ENCODE data around the gene SUOX.
A peak's percentile ranks its signal among the peaks of the same experiment; 100 is the strongest.
"Not testable (repeated sequence)": the region's sequence is repeated elsewhere in the genome, so short reads cannot be mapped to it uniquely, and the experiment has no call there.

The SUOX gene

GRCh38 chr12:56021889-56022497 is 24.9 kb downstream of the SUOX start:
- DNase-seq: no peak

GRCh38 chr12:56028511-56029165 is 31.6 kb downstream of the SUOX start:
- DNase-seq: no peak

DNA sequence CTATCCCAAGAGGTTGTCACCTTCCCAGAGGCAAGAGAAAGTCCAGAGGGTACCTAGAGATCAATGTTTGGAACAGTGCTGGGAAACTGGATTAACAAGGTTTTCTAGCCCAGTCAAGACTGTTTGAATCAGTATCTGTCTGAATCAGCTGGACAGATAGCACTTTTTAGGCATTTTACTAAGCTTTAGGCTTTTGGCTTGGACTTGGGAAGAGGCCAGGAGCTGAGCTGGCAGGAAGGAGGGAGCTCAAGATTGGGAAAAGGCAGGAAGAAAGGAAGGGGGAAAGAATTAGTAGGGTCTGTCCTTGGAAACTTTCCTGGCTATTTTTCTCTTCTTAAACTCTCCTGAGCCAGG is 32.1 kb downstream of the SUOX start:
- DNase-seq: no peak

- DNase-seq: peak; percentile 23
These were observed 32.7 kb downstream of the SUOX start for GRCh38 chr12:56029666-56030293.

- DNase-seq: no peak
These were observed 34.9 kb downstream of the SUOX start for GRCh38 chr12:56031987-56032386.

GRCh38 chr12:56034586-56035332 is 37.7 kb downstream of the SUOX start:
- no peak for DNase-seq

GRCh38 chr12:56037161-56037560 is 40.1 kb downstream of the SUOX start:
- no peak for DNase-seq

DNA sequence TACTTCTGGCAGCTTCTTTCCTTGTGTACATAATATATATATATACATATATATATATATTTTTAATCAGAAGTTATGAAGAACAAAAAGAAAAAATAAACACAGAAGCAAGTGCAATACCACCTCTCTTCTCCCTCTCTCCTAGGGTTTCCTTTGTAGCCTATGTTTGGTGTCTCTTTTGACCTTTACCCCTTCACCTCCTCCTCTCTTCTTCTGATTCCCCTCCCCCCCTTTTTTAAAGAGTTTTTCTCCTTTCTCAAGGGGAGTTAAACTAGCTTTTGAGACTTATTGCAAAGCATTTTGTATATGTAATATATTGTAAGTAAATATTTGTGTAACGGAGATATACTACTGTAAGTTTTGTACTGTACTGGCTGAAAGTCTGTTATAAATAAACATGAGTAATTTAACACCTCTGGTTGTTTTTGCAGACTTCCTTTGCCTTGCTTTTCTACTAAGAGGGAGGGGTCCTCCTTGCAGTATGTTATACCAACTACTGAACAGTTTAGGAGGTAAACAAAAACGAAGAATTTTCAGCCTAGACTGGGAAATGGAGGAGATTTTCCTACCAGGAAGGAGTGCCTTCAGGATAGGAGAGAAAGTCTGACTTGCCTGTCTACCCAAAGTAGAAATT is 41.1 kb downstream of the SUOX start:
- no peak for DNase-seq

DNA sequence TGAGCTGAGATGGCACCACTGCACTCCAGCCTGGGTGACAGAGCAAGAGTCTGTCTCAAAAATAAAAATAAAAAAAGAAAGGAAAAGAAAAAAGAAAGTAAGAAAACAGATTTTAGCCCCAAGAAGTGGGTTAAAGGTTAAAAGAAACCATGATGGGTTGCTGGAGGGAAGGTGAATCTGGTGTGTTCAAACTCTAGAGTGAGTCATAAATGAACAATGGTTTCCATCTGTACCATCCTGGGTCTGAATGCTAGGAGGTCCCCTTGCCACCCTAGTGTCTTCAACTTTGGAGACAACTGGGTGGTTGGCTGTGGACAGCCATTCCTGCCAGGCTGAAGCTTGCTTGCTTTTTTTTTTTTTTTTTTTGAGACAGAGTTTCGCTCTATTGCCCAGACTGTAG is 43.1 kb downstream of the SUOX start:
- DNase-seq: no peak

DNA sequence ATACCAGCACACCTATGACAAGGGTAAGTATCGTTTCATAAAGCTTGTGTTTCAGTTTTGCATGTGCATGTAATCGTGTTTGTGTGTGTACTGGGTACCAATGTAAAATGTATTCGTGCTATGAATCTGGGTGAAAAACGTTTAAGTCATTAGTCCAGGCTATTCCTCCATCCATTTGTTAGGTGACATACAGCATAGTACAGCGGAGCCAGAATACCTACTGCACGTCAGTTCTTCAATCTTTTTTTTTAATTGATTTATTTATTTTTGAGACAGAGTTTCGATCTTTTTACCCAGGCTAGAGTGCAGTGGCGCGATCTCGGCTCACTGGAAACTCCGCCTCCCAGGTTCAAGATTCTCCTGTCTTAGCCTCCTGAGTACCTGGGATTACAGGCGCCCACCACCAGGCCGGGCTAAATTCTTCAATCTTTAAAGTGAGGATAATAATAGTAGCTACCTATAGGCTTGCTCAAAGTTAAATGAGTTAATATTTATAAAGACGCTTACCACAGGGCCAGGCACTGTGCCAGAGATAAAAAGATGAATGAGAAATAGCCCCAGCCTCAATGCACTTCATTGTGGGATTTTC is 44.0 kb downstream of the SUOX start:
- no peak for DNase-seq

GRCh38 chr12:56041552-56042429 is 44.7 kb downstream of the SUOX start, which contains the start of gene RPS26:
Gene RPS26 (plus strand): TSS chr12:56041918. CDS start chr12:56042167, 249 bp downstream.
- peak; percentile 84 for DNase-seq

GRCh38 chr12:56042430-56042813 is 45.3 kb downstream of the SUOX start:
- not testable (repeated sequence) for DNase-seq

- DNase-seq: no peak
These were observed 45.8 kb downstream of the SUOX start for GRCh38 chr12:56042843-56043242.

DNA sequence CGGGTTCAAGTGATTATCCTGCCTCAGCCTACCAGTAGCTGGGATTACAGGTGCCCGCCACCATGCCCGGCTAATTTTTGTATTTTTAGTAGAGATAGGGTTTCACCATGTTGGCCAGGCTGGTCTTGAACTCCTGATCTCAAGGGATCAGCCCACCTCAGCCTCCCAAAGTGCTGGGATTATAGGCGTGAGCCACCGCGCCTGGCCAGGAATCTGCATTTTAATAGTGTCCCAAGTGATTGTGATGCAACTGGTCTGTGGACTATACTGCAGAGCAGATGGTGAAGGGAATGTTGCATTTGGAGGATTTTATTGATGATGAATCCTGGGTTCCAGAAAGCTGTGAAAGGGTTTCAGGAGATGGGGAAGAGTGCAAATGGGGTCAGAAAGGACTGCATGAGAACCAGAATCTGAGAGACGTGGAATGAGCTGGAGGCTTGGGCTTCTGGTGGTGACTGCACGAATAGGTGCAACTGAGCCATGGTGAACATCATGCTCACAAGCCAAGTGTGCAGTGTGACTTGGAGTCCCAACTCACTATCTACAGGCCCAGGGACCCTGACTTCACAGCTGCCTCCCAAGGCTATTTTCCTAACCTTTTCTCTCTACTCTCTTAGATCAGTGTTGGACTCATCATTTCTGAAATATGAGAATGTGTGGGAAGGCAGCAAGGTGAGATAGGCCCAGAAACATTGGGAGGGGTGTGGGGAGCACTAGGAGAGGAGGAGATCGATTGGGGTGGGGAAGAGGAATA is 49.1 kb downstream of the SUOX start:
- no peak for DNase-seq

GRCh38 chr12:56053407-56053893 is 56.4 kb downstream of the SUOX start:
- DNase-seq: no peak

All from activated effector memory CD4-positive, alpha-beta T cell treated with Interleukin-2 at 50 U/mL for 16 hours (primary cell).